Activated CD4-positive, CD25-positive, alpha-beta regulatory T cell treated with anti-CD3 and anti-CD28 coated beads, Interleukin-2, amount 50 U/mL, for 24 hours (primary cell): Measurements from ENCODE around the gene QRICH1.
A peak's percentile ranks its signal among the peaks of the same experiment; 100 is the strongest.

Source experiments
- ATAC-seq, 2 donors: fragments of 150-1000 bp; cut with Tn5 transposase; one replicate each; pipeline ENCODE4 v1.10.0; 2021; ENCODE audit warnings: mild to moderate bottlenecking in 1 of 2, moderate library complexity in 1 of 2

The QRICH1 gene

GRCh38 chr3:49112262-49112661, 18.4 kb upstream of the QRICH1 start:
- no peak for ATAC-seq

DNA sequence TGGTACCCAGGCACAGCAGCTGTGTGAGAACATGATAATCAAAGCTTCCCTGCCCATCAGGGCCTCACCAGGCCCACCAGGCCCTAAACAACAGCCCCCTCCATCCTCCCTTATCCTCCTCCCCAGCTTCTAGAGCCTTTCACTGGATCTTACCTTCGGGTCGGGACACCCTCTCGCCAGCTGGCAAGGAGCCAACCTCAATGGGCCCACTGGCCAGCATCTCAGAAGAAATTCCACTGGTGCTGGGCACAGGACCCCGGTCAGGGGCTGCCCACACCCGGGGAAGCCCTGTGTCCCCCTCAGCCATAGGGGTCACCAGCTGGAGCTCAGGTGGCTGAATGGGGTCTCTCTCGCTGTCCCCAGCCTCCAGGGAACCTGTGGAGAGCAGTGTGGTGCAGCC, 17.5 kb upstream of the QRICH1 start:
- no peak for ATAC-seq

- ATAC-seq = no peak
These were observed 16.9 kb upstream of the QRICH1 start for GRCh38 chr3:49110780-49111179.

GRCh38 chr3:49108346-49108745, 14.5 kb upstream of the QRICH1 start:
- ATAC-seq = no peak

- ATAC-seq = peak; percentile 98 to 99
These were observed 10.8 kb upstream of the QRICH1 start, which contains the start of gene QARS1 for GRCh38 chr3:49104427-49105291. Gene QARS1, minus strand, starts transcription at chr3:49104757. Its CDS starts 24 bp downstream, at chr3:49104733.

DNA sequence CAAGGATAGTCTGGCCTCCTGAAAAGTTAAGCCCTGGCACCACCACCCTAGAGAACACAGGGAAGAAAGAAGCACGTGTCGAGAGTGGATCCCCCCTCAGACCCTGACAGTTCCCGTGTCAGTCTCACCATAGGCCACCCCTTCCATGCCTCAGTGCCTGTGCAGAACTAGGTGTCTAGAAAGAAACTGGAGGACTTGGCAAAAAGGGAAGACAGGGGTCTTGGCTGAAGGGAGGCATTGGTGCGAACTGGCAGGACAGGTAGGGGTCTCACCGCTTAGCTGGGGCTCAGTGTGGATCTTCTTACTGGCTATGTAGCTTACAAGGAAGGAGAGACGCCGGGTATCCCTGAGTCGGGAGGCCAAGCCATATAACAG, 10.2 kb upstream of the QRICH1 start:
- ATAC-seq = no peak

DNA sequence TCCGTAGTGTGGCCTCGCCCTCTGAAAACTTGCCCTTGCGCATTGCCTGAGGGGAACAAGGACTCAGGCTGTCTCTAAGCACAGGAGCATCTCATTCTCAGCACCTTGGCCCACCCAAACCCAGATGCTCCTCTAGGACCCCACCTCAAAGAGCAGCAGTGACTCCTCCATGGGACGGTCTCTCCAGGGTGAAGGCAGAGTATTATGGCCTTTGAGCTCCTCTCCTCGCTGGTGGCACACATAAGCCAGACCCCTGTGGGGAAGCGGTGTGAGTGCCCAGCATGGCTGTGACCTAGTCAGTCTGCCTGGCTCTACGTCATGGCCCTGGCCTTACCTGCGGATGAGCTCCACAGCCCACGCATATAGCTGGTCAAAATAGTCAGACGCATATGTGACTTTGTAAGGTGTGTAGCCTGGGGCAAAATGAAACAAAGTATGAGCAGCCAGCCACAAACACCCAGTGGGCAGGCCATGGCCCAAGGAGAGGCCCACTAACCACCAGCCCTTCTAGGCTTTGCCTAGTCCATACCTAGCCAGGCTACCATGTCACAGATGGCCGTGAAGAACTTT, 6.3 kb upstream of the QRICH1 start:
- ATAC-seq = no peak

GRCh38 chr3:49098910-49099630, 5.2 kb upstream of the QRICH1 start:
- no peak for ATAC-seq

GRCh38 chr3:49098429-49098828, 4.6 kb upstream of the QRICH1 start:
- no peak for ATAC-seq

DNA sequence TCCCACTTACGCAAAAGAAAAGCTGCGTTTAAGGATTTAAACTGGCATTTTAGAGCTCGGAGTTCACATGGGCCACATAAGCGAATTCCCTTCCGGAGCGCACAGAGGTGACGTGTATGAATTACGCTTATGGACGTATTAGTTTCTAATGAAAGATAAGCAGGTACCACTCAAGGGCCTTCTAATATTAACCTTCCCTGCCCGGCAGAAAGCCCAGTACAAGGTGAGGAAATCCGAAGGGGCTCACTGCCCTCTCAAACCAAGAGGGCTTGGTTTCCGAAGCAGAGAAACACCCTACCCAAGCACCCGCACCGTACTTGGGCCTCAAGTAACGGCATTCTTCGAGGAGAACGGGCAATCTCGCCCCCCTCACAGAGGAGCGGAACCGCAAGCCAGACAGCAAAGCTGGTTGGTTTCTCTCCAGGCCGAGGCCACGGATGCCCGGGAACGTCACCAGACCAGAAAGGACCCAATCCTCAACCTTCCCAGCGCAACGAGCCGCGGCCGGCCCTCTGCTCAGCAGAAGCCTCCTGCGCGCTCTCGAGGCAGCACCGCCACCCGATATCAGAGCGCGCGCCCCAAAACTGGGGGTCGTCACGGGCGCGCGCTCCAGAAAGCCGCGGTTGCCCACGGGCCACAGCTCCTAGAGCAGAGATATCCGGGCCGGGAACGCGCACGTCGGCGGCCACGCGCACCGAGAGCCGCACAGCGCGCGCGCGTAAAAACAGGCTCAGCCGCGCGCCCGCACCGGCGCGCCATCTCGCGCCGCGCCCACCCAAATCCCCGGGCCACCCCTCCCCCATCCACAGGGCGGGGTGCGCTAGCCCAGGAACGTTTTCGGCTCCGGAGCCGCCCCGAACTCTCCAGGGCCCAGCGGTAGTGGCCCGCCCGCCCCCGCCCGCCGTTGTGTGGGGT, 676 bp downstream of the QRICH1 start:
- peak; percentile 33 to 39 for ATAC-seq

DNA sequence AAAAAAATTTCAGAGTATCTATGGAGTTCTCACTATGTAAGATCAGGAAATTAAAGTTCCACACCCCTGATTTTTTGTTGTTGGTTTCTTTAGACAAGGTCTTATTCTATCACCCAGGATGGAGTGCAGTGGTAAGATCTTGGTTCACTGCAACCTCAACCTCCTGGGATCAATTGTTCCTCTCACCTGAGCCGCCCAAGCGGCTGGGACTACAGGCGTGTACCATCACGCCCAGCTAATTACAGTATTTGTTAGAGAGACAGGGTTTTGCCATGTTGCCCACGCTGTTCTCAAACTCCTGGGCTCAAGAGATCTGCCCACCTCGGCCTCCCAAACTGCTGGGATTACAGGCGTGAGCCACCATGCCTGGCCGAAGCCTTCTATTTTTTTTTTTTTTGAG, 12.4 kb downstream of the QRICH1 start:
- ATAC-seq = no peak

DNA sequence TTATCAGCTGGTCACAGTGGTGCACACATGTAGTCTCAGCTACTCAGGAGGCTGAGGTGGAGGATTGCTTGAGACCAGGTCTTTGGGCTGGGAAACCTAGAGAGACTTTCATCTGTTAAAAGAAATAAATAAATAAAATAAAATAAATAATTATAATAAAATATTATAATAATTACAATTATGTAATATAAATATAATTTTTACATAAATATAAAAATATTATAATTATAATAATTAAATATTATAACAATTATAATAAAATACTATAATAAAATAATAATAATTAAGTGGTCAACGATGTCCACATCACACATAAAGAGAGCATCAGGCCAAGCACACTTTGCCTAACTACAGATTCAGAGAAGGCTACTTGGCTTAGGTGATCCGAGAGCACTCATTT, 14.6 kb downstream of the QRICH1 start:
- no peak for ATAC-seq

DNA sequence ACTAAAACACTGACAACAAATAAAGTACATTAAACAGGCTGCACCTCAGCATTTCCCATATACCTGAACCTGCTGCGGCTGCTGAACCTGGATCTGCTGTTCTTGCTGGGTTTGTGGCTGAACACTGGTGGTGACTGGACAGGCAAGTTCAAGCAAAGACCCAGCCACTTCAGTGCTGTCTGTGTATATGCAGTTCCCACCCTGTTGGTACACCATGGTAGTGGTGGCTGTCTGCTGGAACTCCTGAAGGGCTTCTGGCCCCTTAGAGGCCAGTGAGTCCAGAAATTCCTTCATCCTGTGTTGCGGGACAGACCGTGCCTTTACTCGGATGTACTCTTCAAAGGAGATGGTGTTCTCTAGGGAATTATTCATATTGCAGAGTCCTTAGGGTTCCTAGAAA, 17.2 kb downstream of the QRICH1 start:
- no peak for ATAC-seq

GRCh38 chr3:49076116-49076515, 17.8 kb downstream of the QRICH1 start:
- ATAC-seq = no peak

GRCh38 chr3:49058011-49058410, 35.9 kb downstream of the QRICH1 start:
- ATAC-seq = no peak

- ATAC-seq = no peak
These were observed 36.6 kb downstream of the QRICH1 start for GRCh38 chr3:49057268-49057667.

GRCh38 chr3:49054344-49054862, 39.5 kb downstream of the QRICH1 start:
- no peak for ATAC-seq

- no peak for ATAC-seq
These were observed 40.3 kb downstream of the QRICH1 start for GRCh38 chr3:49053543-49053942.

GRCh38 chr3:49035281-49035680, 58.6 kb downstream of the QRICH1 start:
- ATAC-seq = no peak

DNA sequence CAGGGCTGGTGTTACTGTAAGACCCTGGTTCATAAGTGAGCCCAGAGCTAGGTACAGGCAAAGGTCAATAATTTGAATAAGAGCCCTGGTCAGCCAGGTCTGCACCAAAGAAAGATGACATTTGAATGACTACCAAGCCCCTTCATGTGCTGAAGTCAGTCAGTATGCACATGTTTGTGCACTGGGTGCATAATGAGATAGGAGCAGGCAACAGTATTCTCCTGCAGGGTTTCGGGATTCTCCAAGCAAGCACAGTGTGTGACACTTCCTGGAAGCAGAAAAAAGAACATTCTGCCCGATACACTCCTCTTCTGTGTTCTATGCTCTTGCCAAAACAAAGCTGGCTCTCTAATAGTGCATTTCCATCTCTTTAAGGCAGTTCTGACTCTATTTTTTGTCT, 59.2 kb downstream of the QRICH1 start:
- ATAC-seq = no peak

DNA sequence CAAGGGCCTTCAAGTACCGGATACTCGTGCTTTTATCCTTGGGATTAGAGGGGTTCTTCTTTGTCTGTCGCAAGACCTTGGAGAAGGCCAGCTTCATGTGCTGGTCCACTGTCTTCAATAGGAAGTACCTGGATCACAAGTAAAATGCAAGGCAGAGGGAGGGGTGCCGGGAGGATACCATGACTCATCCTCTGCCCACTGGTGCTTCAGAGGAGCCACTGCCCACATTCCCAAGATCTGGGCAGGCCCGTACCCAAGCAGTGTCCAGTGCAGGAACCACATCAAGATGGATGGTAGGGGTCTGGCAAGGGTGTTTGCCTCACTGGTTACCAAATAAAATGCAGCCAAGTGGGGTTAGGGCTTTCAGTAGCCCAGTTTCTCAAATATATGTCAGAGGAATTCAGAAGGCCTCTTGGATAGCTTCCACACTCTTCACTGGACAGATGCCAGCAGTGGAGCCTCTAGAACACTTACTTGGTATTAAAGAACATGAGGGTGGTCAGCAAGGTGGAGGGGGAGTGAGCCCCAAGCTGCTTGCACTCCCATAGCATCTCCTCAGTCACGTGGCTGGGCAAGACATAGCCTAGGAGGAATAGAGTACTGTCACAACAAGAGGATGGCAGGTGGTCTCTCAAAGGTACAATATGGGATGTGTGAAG, 61.1 kb downstream of the QRICH1 start:
- ATAC-seq = no peak

DNA sequence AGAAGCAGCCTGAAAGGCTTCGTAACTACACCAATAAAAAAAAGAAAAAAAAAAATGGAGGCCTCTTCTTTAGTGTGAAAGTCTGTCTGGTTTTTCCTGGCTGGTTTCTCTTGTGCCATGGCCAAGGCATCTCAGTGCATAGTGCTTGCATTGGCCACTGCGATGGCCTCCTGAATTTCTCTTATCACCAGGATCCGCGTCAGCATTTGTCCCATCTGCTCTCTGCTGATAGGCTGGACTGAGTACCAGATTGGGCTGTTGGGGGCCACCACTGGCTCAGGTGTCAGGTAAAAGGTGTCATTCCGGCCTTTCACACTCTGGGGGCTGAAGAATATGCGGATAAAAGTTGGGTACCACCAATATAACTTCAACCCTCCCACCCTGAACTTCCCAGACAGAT, 63.5 kb downstream of the QRICH1 start:
- ATAC-seq = no peak
